ENCODE measurements around the gene SURF6. TPM values are rescaled to one million over a fixed set of nuclear protein-coding genes. Genes with fewer than 3 reads are reported as not detected.

Gene SURF6
- total RNA-seq, 1 experiment from 2014 or later: 16.1 TPM

GRCh38 chr9:133374612-133375115 is 38.7 kb upstream of the SURF6 start:
- Histone ChIP-seq H3K27ac (ENCODE audit: low read length) (peak overlapping the region; percentile 94), H3K27me3 (ENCODE audit: control insufficient read depth, insufficient read depth, low read length) (no peaks in the 10 kb centered on the region), H3K4me3 (ENCODE audit: low read depth in 2 of 2, low read length in 2 of 2) (peak overlapping the region; percentile 87 to 97), H3K36me3 (ENCODE audit: control insufficient read depth, insufficient read depth, low read length) (peaks cover 5% of the 10 kb centered on the region; the same call in 1 of the 2 replicates), H3K4me1 (ENCODE audit: control insufficient read depth, insufficient read depth, low read length) (peaks cover 15% of the 10 kb centered on the region), H3K9me3 (ENCODE audit: control insufficient read depth, insufficient read depth, low read depth, low read length) (no peaks in the 10 kb centered on the region)
- intact Hi-C loops (cut with micrococcal nuclease; ENCODE audit: unreplicated experiment) (no loop called here), in situ Hi-C loops (cut with HindIII; ENCODE audit: low pct_unique_long_range_greater_than_20kb, low sequenced_read_pairs) (no loop called here)
- POLR2A ChIA-PET: no interaction called here
- ATAC-seq (no peak), DNase-seq (ENCODE audit: low read depth, low spot score) (no peak)
- TF ChIP-seq POLR2AphosphoS5 (IDR thresholded peaks at IDR 0.05; ENCODE audit: low read depth, low read length) (no peak), CTCF (IDR thresholded peaks at IDR 0.05) (no peak), TCF7L2 (IDR thresholded peaks at IDR 0.05; ENCODE audit: low read depth, low read length) (no peak), REST (IDR thresholded peaks at IDR 0.05; ENCODE audit: insufficient read depth in 1 of 2, low read depth in 2 of 2, low read length in 1 of 2) (no peak), SIN3A (IDR thresholded peaks at IDR 0.05; ENCODE audit: borderline replicate concordance, insufficient read depth, low read depth, low read length) (no peak)
- CTCF ChIA-PET: no interaction called here
- BruUV-seq (replicated peaks): TSS peak; percentile 87

DNA sequence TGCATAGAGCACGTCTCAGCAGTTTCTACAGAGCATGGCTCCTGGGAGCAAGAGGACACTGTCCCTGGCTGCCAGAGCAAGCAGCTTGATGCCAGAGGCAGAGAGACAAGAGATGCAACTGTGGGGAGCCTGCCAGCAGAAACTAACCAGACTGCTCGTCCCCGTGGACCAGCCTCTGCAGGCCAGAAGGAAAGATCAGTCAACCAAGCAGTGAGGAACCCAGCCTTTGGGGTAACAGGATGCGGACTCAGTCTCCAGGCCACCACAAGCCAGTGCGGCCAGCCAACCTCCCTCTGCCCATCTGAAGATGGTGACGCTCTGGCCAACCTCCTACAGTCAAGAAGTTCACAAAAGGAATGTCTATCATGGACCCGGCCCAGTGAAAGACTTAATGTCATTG is 36.2 kb upstream of the SURF6 start:
- ChIA-PET CTCF (no interaction called here), POLR2A (no interaction called here)
- intact Hi-C loops (cut with micrococcal nuclease; ENCODE audit: unreplicated experiment): no loop called here
- ATAC-seq (no peak), DNase-seq (ENCODE audit: low read depth, low spot score) (no peak)
- Histone ChIP-seq H3K36me3 (ENCODE audit: control insufficient read depth, insufficient read depth, low read length) (peaks cover 5% of the 10 kb centered on the region; the same call in 1 of the 2 replicates), H3K4me1 (ENCODE audit: control insufficient read depth, insufficient read depth, low read length) (peaks cover 18% of the 10 kb centered on the region), H3K9me3 (ENCODE audit: control insufficient read depth, insufficient read depth, low read depth, low read length) (no peaks in the 10 kb centered on the region), H3K27me3 (ENCODE audit: control insufficient read depth, insufficient read depth, low read length) (no peaks in the 10 kb centered on the region), H3K4me3 (ENCODE audit: low read depth in 2 of 2, low read length in 2 of 2) (no peak overlapping the region), H3K27ac (ENCODE audit: low read length) (no peak overlapping the region)
- TF ChIP-seq SIN3A (IDR thresholded peaks at IDR 0.05; ENCODE audit: borderline replicate concordance, insufficient read depth, low read depth, low read length): no peak
- TF ChIP-seq TCF7L2 (IDR thresholded peaks at IDR 0.05; ENCODE audit: low read depth, low read length): no peak
- TF ChIP-seq REST (IDR thresholded peaks at IDR 0.05; ENCODE audit: insufficient read depth in 1 of 2, low read depth in 2 of 2, low read length in 1 of 2): no peak
- TF ChIP-seq CTCF (IDR thresholded peaks at IDR 0.05): no peak
- TF ChIP-seq POLR2AphosphoS5 (IDR thresholded peaks at IDR 0.05; ENCODE audit: low read depth, low read length): no peak
- BruUV-seq (replicated peaks): no TSS peak
- in situ Hi-C loops (cut with HindIII; ENCODE audit: low pct_unique_long_range_greater_than_20kb, low sequenced_read_pairs): no loop called here
